HL-60 (cell line): ENCODE results near the gene SMIM28.

Experiments used
- POLR2AphosphoS5 ChIP-seq: IDR thresholded peaks from 2 replicates; pipeline ENCODE4 v1.6.1; 2012; ENCODE audit warnings: low read depth
- SPI1 ChIP-seq: IDR thresholded peaks from 2 replicates; pipeline ENCODE4 v1.6.1; 2012; ENCODE audit warnings: low read depth, mild to moderate bottlenecking, borderline replicate concordance
- TF ChIP-seq, protein P1 (sequence below): IDR thresholded peaks from one replicate; pipeline ENCODE4 v1.5.1; 2011; ENCODE audit warnings: low read length, control low read depth, inconsistent platforms; ENCODE audit not compliant: insufficient read depth
- TF ChIP-seq, protein P2 (sequence below): IDR thresholded peaks from 2 replicates; pipeline ENCODE4 v1.6.1; 2012; ENCODE audit warnings: low read depth; ENCODE audit not compliant: insufficient replicate concordance

DNA sequence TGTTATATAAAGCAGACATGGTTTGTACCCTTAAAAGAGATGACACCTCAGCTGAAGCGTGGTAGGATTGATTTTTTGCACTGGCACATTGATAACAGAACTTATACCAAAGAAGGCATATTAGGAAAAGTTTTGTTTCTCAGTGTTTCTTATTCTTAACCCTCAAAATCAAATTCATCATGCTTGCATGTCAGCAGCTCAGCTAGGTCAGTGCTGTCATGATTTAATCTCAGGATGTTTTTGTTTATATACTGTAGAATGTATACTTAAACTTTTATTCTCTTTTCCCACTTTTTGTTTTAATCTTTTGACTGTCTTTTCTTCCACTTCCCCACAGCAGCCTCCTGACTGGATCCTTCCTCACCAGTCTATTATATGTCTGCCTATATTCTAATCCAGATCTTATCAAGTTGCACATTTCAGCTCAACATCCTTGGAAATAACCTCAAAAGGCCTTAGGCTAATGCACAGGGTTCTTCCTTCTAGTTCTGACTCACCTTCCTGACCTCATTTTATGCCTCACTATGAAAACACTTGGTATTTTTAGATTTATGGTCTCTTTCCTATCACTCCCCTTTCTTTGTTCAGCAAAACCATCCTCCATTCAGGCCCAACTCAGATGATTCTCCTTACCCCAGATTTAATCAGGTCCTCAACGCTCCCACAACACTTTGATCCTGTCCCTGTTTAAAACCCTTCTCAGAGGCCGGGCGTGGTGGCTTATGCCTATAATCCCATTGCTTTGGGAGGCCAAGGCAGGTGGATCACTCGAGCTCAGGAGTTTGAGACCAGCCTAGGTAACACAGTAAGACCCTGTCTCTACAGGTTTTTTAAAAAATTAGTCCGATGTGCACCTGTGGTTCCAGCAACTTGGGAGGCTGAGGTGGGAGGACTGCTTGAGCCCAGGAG lies 33.5 kb downstream of the SMIM28 start:
- TF ChIP-seq, protein P1, sequence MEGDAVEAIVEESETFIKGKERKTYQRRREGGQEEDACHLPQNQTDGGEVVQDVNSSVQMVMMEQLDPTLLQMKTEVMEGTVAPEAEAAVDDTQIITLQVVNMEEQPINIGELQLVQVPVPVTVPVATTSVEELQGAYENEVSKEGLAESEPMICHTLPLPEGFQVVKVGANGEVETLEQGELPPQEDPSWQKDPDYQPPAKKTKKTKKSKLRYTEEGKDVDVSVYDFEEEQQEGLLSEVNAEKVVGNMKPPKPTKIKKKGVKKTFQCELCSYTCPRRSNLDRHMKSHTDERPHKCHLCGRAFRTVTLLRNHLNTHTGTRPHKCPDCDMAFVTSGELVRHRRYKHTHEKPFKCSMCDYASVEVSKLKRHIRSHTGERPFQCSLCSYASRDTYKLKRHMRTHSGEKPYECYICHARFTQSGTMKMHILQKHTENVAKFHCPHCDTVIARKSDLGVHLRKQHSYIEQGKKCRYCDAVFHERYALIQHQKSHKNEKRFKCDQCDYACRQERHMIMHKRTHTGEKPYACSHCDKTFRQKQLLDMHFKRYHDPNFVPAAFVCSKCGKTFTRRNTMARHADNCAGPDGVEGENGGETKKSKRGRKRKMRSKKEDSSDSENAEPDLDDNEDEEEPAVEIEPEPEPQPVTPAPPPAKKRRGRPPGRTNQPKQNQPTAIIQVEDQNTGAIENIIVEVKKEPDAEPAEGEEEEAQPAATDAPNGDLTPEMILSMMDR = no peak
- TF ChIP-seq, protein P2, sequence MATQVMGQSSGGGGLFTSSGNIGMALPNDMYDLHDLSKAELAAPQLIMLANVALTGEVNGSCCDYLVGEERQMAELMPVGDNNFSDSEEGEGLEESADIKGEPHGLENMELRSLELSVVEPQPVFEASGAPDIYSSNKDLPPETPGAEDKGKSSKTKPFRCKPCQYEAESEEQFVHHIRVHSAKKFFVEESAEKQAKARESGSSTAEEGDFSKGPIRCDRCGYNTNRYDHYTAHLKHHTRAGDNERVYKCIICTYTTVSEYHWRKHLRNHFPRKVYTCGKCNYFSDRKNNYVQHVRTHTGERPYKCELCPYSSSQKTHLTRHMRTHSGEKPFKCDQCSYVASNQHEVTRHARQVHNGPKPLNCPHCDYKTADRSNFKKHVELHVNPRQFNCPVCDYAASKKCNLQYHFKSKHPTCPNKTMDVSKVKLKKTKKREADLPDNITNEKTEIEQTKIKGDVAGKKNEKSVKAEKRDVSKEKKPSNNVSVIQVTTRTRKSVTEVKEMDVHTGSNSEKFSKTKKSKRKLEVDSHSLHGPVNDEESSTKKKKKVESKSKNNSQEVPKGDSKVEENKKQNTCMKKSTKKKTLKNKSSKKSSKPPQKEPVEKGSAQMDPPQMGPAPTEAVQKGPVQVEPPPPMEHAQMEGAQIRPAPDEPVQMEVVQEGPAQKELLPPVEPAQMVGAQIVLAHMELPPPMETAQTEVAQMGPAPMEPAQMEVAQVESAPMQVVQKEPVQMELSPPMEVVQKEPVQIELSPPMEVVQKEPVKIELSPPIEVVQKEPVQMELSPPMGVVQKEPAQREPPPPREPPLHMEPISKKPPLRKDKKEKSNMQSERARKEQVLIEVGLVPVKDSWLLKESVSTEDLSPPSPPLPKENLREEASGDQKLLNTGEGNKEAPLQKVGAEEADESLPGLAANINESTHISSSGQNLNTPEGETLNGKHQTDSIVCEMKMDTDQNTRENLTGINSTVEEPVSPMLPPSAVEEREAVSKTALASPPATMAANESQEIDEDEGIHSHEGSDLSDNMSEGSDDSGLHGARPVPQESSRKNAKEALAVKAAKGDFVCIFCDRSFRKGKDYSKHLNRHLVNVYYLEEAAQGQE = no peak
- TF ChIP-seq POLR2AphosphoS5 (no peak), SPI1 (no peak)
